Measurements from ENCODE around the gene LZIC.

GRCh38 chr1:9888886-9889285, 54.3 kb downstream of the LZIC start:
- TF ChIP-seq CTCF (IDR thresholded peaks at IDR 0.05) (no peak), POLR2A (IDR thresholded peaks at IDR 0.05) (no peak)
